ENCODE data around the gene OLFML3.
"Not testable (repeated sequence)": the region's sequence is repeated elsewhere in the genome, so short reads cannot be mapped to it uniquely, and the experiment has no call there.

The OLFML3 gene

DNA sequence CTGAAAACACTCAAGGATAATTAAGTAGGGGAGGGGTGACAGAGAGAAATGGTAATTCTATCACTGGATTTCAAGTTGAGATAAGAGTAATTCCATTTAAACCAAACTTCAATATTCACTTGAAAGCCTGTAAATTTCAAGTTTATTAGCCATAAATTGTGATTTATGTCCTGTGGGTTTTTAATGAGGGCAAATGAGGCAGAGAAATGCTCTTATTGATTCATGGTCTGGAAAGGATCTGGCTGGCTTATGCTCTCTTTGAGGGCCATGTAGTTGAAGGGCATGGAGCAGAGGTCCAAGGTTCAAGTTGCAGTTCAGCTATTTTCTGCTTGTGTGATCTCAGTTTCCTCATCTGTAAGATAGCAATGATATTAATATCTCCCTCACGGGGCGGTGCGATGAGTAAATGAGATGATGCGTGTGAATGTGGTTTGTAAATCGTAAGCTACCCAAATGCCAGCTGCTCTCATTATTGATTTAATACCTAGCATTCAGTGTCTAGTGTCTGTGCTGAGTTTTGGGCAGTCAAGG lies 12.3 kb downstream of the OLFML3 start:
- no peak for DNase-seq (ENCODE audit: low spot score)

DNA sequence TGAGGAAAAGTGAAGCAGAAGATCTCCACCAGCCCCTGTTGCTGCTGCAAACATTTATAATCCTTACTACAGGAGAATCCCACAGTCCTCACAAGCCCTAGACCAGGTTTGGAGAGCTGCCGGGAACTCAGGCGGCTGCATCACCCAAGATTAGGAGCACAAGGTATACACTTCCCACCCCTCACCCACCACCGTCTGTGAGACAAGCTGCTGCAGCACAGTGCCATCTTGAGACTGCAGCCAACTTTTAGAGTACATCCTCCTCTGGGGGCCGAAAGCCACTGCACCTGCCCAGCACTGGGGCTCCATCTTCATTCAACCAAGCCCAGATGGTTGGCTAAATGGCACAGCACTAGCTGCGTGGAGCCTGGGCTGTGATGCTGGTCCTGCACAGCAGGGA lies 13.8 kb downstream of the OLFML3 start:
- no peak for DNase-seq (ENCODE audit: low spot score)

DNA sequence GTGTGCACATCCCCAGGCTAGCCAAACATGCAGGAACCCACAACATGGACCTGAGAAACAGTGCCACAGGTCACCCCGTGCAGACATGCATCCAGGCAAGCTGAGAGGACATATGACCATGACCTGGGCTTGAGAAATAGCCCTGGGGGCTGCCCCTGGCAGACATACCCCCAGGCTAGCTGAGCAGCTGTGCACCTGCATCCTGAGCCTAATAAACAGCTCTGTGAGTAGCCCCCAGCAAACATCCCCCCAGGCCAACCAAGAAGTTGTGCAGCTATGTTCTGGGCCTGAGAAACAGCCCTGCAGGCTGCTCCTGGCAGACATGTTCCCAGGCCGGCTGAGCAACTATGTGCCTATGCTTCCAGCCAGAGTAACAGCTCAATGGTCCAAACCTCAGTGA lies 14.5 kb downstream of the OLFML3 start:
- DNase-seq (ENCODE audit: low spot score) = no peak

DNA sequence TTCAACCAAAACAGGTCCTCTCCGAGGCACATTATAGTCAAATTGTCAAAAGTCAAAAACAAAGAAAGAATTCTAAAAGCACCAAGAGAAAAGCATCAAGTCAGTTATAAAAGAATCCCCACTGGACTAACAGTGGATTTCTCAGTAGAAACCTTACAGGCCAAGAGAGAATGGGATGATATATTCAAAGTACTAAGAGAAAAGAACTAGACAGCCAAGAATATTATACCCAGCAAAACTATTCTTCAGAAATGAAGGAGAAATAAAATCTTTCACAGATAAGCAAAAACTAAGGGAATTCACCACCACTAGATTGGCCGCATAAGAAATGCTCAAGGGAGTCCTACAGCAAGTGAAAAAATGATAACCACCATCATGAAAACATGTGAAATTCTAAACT lies 16.1 kb downstream of the OLFML3 start:
- DNase-seq (ENCODE audit: low spot score) = no peak

DNA sequence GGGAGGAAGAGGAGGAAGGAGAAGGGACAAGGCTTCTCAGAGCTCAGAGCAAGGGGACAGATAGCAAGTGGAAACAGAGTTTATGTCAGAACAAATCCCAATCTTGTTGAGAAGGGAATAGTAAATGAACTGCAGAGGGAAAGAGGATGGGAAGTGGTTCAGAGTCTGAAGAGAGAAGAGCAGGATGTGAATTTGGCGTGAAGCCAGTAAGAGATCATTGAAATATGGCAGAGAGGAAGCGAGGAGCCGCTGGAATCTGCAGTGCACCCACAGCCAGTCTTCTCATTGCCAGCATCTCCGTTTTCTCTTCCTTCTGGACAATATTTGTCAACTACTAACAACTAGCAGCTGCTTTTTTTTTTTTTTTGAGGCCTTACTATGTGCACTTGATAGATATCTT lies 19.1 kb downstream of the OLFML3 start:
- no peak for DNase-seq (ENCODE audit: low spot score)

DNA sequence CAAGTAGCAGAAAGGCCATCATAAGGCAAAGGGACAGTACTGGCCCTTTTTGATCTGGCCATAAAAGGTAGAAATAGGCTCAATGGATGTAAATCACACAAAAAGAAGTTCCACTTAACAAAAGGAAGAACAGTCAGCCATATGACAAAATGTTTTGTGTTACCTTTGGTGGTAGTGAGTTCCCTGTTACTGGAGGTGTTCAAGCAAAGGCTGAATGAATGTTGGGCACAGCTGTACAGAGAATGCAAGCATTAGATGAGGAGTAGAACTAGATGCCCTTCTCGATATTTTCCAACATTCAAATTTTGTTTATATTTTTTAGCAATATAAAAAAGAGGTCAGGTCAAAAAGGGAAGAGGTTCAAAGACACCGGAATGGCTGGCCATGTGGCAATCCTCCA lies 20.0 kb downstream of the OLFML3 start:
- no peak for DNase-seq (ENCODE audit: low spot score)

DNA sequence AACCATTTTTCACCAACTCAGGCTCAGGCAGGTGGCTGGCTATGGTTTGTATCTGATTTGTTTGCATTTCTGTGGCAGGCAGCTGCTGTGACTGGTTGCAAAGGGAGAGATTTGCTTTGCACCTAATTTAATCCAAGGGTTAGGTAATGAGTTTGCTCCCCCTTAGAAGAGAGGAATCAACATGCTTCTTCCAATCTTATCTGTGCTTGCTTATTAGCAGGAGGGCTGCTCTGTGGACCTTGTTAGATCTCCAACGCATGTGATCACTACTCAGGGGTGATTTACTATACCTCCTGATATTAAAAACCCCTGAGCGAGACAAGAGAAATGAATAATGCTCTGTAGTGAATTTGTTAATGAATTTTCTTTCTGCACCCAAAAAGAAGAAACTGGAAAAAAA lies 20.5 kb downstream of the OLFML3 start:
- no peak for DNase-seq (ENCODE audit: low spot score)

DNA sequence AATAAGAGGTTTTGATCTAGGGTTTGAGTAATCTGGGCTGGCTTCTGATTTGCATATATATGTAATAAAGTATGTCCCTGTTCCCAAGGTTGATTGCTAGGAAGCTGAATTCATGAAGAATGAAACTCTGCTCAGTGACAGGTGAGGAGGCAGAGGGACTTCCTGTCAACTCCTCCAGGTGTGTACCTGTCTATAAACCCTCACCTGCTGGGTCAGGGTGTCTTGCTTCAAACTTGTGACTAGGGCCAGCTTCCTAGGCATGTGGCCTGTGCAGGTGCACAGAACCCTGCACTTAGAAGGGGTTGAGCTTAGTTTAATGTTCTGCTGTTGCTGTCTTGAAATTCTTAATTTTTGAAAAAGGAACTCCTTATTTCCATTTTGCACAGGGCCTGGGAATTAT lies 21.1 kb downstream of the OLFML3 start:
- DNase-seq (ENCODE audit: low spot score) = no peak

DNA sequence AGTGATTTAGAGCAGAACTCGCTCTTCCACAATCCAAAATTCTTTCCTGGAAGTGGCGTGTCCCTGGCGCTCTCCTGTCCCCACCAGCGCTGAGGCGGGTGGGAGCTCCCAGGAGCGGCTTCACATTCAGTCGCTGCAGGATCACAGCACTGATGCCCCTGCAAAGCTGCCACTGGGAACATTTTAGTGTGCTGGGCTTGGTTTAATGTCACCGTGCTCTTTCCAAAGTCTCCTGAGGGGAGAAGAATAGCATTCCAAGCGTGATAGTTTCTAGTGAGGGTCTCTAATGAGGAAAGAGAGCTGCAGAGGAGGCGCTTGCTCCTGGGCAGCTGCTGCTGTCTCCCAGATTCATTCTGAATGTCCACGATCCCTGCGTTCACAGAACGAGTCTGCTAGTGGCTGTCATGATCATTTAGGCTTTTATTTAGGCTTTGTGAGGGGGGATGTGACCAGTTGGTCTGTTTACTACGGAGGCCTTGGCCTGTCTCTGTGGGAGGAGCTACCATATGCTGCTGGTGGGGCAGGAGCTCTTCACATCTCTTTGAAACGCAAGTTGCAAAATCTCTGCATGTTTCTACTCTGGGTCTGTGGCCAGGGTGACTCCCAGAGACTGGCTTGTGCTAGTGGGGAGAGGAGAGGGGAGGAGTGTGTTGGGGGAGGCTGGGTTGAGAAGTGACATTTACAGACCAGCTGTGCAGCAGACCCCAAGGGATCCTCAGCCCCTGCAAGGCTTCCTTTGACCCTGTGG lies 23.4 kb downstream of the OLFML3 start:
- no peak for DNase-seq (ENCODE audit: low spot score)

DNA sequence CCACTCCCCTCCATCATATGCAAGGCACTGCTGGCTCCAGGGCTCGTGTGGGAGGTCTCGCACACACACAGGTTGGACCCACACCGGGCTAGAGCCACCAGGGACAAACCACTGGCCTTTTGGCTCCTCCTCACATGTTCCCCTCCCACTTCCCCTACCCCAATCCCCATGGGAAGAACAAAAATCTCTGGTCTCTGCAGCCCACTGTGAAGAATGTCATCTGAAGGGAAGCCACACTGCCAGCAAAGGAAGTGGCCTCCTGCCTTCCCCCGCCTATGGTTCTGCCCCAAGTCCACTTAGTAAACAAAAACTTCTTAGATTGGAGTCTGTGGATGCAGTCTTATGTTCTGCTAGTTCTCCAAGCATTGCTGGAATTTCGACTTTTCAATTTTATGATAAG lies 24.2 kb downstream of the OLFML3 start:
- no peak for DNase-seq (ENCODE audit: low spot score)

DNA sequence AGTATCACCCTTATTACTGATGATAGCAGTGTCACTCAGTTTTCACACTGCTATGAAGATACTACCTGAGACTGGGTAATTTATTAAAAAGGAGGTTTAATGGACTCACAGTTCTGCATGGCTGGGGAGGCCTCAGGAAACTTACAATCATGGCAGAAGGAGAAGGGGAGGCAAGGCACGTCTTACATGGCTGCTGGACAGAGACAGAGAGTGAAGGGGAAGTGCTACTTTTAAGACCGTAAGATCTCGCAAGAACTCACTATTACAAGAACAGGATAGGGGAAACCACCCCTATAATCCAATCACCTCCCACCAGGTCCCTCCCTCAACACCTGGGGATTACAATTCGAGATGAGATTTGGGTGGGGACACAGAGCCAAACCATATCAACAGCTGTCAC lies 27.6 kb downstream of the OLFML3 start:
- DNase-seq (ENCODE audit: low spot score) = not testable (repeated sequence)

DNA sequence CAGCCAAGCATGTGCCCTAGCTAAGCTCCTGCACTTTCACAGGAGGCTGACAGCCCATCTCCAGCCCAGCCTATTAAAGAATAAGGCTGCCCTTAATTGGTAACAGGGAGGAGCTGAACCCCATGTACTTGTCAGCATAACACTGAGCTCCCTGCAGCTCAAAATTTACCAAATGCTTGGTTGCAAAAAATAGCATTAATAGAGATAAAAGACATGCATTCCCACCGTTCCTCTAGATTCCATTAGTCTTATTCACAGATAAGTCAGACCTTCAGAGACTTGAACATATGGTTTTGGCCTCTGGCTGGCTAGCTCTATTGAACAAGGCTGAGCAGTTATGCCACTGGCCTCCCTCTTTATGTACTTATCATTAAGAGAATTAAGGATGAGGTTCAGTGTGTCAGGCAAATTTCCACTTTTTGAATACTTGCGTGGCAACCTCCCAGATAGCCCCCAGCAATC lies 29.2 kb downstream of the OLFML3 start:
- DNase-seq (ENCODE audit: low spot score) = no peak

DNA sequence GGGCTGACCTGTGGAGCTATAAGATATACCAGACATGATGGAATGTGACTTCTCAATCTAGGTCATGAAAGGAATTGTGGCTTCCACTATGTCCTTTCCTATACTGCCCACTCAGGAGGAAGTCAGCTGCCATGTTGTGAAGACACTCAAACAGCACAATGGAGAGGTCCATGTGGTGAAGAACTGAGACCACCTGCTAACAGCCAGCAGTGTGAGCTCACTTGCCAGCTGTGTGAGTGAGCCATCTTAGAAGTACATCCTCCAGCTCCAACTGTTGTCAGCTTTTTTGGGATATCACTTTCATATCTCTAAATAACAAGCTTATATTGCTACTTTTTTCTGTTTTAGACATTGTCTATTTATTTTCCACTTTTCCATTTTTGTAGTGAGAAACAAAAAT lies 29.7 kb downstream of the OLFML3 start:
- no peak for DNase-seq (ENCODE audit: low spot score)

DNA sequence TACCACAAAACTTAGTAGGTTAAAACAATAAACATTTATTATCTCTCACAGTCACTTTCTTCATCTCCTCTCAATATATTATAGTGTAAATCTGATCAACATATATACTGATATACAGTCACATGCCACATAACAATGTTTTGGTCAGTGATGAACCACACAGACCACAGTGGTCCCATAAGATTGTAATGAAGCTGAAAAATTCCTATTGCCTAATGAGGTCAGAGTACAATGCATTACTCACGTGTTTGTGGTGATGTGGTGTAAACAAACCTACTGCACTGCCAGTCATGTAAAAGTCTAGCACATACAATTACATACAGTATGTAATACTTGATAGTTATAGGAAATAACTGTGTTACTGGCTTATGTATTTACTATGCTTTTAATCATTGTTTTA lies 30.1 kb downstream of the OLFML3 start:
- DNase-seq (ENCODE audit: low spot score) = no peak

DNA sequence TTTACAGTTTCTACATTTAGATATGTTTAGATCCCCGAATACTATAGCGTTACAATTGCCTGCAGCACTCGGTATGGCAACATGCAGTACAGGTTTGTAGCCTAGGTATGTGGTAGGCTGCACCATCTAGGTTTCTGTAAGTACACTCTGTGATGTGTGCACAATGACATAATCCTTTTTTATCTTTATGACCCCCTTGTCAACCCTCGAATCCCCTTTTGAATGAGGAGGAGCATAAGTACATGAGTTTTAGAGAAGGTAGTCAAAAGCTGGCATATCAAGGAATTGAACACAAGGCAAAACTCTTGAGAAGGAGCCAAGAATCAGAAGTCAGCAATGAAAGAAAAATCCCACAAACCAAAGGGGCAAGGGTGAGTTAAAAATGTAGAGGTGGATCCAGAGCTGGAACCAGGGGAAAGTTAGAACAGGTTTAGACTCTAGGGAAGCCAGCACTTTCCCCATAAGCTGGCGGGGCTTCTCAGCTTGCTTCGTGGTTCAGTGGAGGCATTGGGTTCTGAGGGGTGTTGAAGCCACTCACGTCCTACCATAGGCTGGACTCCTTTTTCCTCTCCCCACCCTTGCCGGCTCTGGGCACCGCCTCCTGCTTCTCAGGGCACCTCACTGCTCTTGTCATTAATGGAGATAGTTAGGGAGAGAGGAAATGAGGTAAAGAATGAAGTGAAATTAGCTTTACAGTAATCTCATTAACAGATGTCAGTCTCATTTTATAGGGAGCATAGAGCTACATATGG lies 31.3 kb downstream of the OLFML3 start:
- DNase-seq (ENCODE audit: low spot score) = no peak

DNA sequence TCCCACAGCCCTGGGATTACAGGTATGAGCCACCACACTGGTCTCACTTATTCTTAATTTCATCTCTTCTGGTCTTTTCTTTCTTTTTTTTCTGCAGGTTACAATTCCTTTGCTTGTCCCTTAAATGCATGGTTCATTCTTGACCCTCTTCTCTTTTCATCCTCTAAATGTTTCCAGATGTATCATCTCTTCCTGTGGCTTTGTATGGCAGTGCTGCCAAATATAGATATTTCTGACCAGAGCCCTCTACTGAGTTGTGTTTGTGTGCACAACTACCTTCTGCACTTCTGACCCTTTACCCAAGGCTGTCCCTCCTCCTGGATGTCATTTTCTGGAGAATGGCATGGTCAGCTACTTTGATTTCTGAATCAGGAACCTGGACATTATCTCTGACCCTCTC lies 32.5 kb downstream of the OLFML3 start:
- DNase-seq (ENCODE audit: low spot score) = no peak

DNA sequence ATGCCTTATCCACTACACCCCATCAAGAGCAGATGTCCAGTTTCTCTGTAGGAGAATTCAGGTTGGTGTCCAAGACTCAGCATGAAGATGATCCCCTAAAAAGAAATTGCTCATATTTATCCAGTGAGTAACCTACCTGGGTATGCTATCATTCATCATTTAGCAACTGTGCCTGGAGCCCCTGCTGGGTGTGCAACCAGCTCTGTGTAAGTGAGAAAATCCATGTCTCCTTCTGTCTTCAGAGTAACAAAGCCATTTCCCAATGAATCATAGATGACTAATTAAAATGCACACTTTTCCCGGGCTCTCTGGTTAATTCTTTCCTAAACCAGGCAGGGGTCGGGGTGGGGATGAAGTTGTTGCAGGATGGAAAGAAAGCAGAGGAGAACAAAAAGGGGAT lies 35.8 kb downstream of the OLFML3 start:
- no peak for DNase-seq (ENCODE audit: low spot score)

DNA sequence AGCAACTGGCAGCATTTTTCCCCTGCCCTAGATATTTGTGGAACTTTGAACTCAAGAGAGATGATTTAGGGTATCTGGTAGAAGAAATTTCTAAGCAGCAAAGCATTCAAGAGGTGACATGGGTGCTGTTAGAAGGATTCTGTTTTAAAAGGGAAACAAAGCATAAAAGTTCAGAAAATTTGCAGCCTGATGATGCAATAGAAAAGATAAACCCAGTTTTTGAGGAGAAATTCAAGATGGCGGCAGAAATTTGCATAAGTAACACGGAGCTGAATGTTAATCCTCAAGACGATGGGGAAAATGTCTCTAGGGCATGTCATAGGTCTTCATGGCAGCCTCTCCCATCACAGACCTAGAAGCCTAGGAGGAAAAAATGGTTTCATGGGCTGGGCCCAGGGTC lies 40.5 kb downstream of the OLFML3 start:
- not testable (repeated sequence) for DNase-seq (ENCODE audit: low spot score)

DNA sequence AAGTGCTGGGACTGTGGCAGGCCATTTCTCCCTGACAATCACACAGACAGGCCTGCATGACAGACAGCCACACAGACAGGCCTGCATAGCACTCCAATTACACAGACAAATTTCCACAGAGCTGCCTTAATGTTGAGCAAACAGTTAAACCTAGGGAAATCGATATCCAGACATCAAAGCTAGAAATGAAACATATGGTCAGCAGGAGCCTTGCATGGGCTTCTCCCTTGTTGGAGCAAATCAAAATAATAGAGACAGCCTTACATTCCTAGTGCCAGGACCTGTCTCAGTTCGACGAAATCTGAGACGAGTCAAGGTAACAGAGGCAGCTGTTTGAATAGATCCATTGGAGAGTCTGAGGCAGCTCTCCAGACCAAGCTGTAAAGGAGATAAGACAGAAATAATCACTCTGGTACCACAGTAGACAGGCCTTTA lies 42.4 kb downstream of the OLFML3 start:
- no peak for DNase-seq (ENCODE audit: low spot score)

DNA sequence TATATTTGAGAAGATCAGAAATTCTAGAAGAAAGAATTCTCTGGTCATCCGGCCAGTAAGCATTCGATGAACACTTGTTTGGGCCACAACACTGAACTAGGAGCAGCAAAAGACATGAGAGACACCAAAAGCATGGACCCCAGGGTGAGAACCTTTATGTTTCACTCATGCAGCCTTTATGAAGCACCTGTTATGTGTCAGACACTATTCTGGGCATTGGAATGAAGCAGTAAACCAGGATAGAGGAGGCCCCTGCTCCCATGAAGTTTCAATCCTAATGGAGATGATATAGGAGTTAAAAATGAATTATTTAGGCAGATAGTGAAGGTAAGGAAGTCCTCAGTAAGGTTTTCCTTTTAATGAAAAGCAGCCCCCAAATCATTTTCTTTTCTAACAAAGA lies 43.6 kb downstream of the OLFML3 start:
- DNase-seq (ENCODE audit: low spot score) = no peak

DNA sequence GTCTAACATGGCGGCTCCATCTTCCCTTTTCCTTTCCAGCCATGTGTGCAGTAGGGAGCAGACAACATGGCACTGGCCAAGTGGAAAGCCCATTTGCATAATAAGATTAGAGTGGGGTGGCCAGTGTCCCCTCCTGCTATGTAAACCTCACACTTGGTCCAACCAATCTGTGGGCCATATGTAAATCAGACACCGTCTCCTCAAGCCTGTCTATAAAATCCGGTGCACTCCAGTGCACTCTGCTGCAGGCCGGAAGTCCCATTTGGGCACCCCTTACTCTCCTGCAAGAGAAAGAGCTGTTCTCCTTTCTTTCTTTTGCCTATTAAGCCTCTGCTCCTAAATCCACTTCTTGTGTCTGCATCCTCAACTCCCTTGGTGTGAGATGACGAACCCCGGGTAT lies 44.1 kb downstream of the OLFML3 start:
- no peak for DNase-seq (ENCODE audit: low spot score)

DNA sequence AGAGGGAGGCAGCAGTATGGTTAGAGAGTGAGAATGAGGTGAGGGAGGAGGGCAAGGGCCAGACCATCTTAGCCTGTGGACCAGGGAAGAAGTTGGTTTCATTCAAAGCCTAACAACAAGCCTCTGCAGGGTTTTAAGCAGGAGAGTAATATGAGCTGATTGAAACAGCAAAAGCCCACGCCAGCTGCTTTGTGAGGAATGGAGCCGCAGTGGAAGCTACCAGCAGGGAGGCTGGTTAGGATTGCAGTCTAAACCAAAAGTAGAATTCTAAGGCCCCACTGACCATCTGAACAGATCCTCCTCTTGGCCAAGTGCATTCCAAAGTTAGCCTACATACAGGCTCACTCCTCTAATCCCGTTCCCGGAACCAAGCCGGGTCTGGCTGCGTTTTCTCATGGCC lies 44.8 kb downstream of the OLFML3 start:
- DNase-seq (ENCODE audit: low spot score) = peak; percentile 51

DNA sequence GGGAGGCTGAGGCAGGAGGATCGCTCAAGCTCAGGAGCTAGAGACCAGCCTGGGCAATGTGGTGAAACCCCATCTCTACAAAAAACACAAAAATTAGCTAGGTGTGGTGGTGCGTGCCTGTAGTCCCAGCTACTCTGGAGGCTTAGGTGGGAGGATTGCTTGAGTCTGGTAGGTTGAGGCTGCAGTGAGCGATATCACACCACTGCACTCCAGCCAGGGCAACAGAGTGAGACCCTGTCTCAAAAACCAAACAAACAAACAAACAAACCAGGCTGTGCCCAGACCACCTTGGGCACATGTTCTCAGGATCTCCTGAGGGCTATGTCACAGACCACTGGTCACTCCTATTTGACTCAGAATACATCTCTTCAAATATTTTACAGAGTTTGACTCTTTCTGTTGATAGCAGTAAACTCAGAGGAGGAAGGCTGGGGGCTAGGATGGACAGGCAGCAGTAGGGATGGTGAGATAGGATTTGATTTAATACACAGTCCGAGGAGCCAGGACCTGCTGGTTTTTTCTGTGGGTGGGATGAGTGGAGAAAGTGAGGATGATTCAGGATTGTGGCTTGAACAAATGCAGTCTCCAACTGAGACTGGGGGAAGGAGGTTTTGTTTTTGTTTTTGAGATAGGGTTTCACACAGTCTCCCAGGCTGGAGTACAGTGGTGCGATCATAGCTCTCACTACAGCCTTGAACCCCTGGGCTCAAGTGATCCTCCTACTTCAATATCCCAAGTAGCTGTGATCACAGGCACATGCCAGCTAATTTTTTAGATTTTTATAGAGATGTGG lies 46.5 kb downstream of the OLFML3 start:
- no peak for DNase-seq (ENCODE audit: low spot score)

Measured in iPS-NIHi11 (cell line).